NCI-H1694 treated with DMSO at 0.1 percent for 48 hours (cell line): ENCODE measurements around the gene ST14.
"Not testable (repeated sequence)": the region's sequence is repeated elsewhere in the genome, so short reads cannot be mapped to it uniquely, and the experiment has no call there.

Source experiments
- DNase-seq: peaks from one replicate; lab custom pipeline; 2025; lab: John Stamatoyannopoulos, UW

The ST14 gene

DNA sequence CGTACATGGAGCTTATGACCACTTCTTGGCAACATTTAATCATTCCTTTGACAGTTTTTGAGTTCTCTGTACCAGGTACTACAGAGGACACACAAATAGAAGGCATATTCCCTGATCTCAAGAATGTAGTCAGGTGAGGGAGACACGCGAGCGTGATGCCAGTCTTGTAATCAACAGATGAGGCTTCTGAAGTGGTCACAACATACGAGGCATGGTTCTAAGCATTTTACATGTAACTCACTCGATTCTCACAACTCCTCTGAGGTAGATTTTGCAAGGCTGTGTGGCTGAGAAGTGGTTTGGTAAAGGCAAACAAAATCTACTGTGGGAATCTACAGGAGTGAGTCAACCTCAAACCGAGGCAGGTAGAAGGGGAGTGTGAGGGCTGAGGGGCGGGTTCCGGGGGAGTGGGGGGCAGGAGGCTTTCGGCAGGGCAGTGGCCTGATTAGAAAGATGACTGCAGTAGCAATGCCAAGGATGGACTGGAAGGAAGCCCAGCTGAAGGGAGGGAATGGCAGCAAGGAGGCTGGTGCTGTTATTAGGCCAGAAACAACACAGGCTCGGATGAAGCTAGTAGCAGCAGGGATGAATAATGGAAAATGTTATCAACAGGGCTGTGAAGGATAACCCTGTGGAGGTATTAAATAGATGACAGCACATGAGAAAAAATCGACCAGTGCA, 63.8 kb downstream of the ST14 start:
- no peak for DNase-seq

DNA sequence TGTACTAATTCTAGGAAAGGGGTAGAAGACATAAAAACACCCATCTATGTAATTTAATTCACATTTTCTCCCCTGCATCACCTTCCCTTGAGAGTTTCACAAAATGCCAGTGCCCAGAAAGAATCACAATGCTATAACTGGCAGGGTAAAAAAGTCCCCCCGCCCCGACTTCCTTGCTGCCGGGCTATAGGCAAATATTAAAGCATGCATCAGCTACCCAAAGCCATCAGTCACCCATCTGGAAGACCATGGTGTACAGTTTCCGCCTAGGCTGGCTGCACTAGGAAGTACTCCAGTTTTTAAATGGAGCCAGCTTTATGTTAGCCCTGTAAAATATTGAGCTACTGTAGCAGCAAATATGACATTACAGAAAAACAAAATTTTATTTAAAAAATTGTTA, 67.8 kb downstream of the ST14 start:
- no peak for DNase-seq

- DNase-seq, result not testable (repeated sequence)
Observed at GRCh38 chr11:130233486-130233885, 73.9 kb downstream of the ST14 start.

- not testable (repeated sequence) for DNase-seq
Observed at GRCh38 chr11:130233888-130234287, 74.3 kb downstream of the ST14 start.

GRCh38 chr11:130234315-130234714, 74.7 kb downstream of the ST14 start:
- no peak for DNase-seq

GRCh38 chr11:130237282-130238006, 77.9 kb downstream of the ST14 start:
- no peak for DNase-seq

DNA sequence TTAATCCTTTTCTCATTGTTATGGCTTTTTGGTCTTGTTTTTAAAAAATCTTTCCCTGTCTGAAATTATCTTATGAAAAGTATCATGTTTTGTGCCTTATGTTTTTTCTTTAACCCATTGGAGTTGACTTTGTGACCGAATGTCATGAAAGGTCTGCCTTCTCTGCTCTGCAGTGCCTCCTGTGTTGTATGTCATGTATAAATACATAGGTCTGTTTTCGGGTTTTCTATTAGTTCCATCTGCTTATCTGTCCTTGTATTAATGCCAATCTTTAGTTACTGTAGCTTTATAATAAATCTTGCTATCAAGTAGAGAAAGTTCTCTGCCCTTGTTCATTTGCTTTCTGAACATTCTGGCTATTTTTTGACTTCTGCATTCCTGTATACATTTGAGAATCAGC, 82.1 kb downstream of the ST14 start:
- DNase-seq, result no peak

GRCh38 chr11:130243816-130244215, 84.2 kb downstream of the ST14 start:
- DNase-seq, result no peak

- no peak for DNase-seq
Observed at GRCh38 chr11:130244848-130245247, 85.3 kb downstream of the ST14 start.

GRCh38 chr11:130245375-130245774, 85.8 kb downstream of the ST14 start:
- not testable (repeated sequence) for DNase-seq

DNA sequence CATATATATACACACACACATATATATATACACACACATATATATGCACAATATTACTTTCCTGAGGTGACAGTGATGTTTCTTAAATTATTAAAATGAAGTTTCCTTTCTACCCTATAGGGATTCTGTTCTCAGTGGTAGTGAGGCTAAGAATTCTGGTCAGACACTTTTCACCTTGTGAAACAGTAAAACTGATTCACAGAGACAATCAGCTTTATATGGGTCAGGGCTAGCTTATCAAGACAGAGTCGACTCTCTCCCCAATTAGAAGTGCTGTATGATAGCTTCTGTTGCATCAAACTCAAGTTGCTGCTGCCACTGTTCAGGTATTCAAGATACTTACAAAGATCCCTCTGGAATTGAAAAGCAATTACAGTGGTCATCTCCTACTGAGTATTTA, 86.7 kb downstream of the ST14 start:
- no peak for DNase-seq

- no peak for DNase-seq
Observed at GRCh38 chr11:130246738-130247137, 87.2 kb downstream of the ST14 start.

DNA sequence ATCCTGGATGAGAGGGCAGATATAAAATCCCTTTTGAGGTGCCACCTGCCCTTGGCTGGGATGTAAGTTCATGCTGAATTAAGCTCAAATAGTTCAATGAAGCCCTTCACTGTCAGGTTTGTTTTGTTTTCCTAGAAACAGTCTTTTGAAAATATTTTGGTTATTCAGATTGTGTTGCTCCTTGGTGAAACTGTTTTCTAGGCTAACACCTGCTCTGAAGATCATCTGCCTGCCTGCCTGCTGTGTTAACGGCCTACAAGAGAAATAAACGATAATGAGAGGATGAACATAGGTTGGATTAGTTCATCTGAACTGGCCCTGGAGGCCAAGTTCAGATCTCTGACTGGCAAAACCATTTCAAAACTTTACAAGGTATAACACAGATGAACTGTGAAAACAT, 87.7 kb downstream of the ST14 start:
- DNase-seq, result no peak

DNA sequence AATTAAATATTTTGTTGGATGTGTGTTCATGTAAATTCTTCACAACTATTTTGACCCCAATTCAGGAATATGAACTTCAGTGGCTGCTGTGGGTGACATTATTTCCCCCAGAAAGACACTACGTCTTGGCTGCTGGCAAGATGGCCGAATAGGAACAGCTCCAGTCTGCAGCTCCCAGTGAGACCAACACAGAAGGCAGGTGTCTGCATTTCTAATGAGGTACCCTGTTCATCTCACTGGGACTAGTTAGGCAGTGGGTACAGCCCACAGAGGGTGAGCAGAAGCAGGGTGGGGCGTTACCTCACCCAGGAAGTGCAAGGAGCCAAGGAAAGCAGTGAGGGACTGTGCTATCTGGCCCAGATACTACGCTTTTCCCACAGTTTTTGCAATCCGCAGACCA, 89.8 kb downstream of the ST14 start:
- DNase-seq, result no peak

GRCh38 chr11:130249929-130250328, 90.3 kb downstream of the ST14 start:
- not testable (repeated sequence) for DNase-seq

DNA sequence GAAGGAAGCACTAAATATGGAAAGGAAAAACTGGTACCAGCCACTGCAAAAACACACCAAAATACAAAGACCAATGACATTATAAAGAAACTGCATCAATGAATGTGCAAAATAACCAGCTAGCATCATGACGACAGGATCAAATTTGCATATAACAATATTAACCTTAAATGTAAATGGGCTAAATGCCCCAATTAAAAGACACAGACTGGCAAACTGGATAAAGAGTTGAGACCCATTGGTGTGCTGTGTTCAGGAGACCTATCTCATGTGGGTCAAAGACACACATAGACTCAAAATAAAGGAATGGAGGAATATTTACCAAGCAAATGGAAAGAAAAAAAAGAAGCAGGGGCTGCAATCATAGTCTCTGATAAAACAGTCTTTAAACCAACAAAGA, 92.2 kb downstream of the ST14 start:
- DNase-seq, result not testable (repeated sequence)
